ENCODE measurements around the gene L2HGDH.
A peak's percentile ranks its signal among the peaks of the same experiment; 100 is the strongest.

L2HGDH gene

GRCh38 chr14:50285861-50286260 is 26.2 kb downstream of the L2HGDH start:
- DNase-seq: no peak

GRCh38 chr14:50272498-50272897 is 39.5 kb downstream of the L2HGDH start:
- peak; percentile 12 for DNase-seq

- DNase-seq: no peak
Measured at GRCh38 chr14:50270932-50271331, 41.1 kb downstream of the L2HGDH start.

- DNase-seq: no peak
Measured at GRCh38 chr14:50265029-50265428, 47.0 kb downstream of the L2HGDH start.

DNA sequence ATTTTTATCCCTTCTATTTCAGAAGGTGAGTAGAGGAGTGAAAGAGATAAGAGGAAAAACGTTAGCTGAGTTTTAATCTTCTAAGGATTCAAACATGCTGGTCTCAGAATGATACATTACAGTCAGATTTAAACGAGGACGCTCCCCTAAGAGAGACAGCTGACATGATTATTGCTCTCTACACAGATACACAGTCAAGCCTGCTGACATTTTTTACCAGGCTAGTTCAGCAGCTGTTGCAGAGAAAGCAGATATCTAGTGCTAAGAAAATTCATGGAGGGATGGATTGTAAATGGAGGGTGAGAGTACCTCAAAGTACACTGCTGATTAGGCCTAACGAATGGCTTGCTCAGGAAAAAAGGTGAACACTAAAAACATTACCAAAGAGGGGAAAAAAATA is 48.7 kb downstream of the L2HGDH start:
- DNase-seq: no peak

- no peak for DNase-seq
Measured at GRCh38 chr14:50262865-50263264, 49.2 kb downstream of the L2HGDH start.

GRCh38 chr14:50260511-50260910 is 51.5 kb downstream of the L2HGDH start:
- peak; percentile 13 for DNase-seq

GRCh38 chr14:50260072-50260471 is 52.0 kb downstream of the L2HGDH start:
- no peak for DNase-seq

DNA sequence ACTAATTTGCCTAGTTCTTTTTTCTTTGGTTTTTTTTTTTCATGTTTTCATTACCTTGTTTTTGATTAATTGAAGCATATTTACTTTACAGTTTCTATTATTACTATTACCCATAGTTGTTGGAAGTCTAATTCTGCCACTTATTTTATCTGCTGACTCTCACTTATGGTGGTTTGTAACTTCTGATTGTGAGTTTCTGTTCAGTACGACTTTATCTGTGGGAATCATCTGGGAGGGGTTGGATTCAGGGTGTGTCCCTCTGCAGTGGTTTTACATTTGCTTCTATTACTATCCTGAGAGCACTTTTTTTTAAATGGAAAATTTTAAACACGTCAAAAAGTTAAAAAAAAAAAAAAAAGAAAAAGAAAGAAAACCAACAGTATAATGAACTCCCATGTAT is 54.3 kb downstream of the L2HGDH start:
- DNase-seq: no peak

DNA sequence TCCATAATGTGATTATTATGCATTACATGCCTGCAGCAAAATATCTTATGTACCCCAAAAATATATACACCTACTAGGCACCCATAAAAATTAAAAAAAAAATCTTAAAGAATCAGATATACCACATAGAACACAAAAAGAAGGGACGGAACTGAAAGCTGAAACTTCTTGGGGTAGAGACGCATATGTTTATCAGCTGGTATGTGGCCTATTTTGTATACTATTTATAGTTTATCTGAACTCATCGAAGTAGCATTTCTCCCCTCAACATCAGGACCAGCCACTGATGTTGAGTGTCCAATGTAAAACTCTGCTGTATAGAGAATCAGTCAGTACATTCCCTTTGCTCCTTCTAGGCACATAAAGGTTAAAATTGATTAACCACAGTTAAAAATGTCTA is 57.8 kb downstream of the L2HGDH start:
- no peak for DNase-seq

- no peak for DNase-seq
Measured at GRCh38 chr14:50249136-50249775, 62.8 kb downstream of the L2HGDH start.

- DNase-seq: no peak
Measured at GRCh38 chr14:50247245-50247644, 64.8 kb downstream of the L2HGDH start.

DNA sequence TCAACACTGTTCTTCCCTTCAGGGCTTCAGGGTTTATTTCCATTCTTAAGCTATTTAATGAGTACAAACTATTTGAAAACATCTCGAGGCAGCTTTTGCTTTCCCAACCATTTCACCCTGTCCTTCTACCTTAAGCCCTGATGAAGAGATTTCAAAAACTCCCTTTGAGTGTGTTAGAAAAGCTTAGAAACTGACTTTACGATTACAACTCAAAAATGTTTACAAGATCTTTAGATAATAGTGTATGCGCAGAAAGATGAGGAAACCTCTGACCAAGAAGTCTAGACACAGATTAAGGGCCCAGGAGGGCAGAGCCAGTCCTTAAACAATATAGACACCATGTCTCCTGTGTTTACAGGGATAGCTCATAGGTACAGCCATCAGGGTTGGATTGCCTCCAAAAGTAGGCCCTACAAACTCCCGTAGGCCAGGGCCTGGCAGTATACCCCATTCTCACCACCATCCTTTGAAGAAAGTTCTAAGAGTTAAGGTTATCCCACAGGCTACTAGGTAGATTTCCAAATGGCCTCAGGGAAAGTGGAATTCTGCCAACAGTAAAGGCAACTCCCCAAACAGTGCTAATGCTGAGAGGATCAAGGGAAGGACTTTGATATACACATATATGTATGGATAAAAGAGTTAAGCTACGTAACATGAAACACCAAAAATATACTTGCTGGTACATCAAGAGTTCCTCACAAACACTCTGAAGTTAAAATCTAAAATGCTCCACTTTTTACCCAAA is 69.3 kb downstream of the L2HGDH start:
- peak; percentile 60 for DNase-seq

- DNase-seq: no peak
Measured at GRCh38 chr14:50242096-50242495, 69.9 kb downstream of the L2HGDH start.

- no peak for DNase-seq
Measured at GRCh38 chr14:50237427-50237826, 74.6 kb downstream of the L2HGDH start.

- DNase-seq: no peak
Measured at GRCh38 chr14:50233951-50234250, 78.1 kb downstream of the L2HGDH start.

GRCh38 chr14:50233166-50233950 is 78.7 kb downstream of the L2HGDH start:
- no peak for DNase-seq

DNA sequence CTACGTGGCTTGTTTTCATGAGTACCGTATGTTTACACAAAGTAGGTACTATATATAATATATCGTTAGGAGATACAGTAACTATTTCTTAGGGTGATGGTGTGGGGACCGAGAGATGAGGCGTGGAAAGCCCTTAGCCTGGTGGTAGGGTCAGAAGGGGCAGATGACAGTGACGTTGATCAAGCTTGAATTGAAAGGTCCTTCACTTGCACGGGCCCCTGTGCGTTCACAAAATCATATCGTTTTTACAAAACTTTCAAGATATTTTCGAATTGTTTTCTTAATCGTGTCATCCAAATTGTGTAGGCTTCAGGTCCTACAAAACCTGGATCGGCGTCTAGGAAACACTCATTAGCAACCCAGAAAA is 79.8 kb downstream of the L2HGDH start:
- no peak for DNase-seq

GRCh38 chr14:50231475-50232275 is 80.4 kb downstream of the L2HGDH start, which contains the start of gene SOS2:
TSS of gene SOS2 (minus strand) at chr14:50231578. CDS start at chr14:50231283, 295 bp downstream.
- peak; percentile 87 for DNase-seq

DNA sequence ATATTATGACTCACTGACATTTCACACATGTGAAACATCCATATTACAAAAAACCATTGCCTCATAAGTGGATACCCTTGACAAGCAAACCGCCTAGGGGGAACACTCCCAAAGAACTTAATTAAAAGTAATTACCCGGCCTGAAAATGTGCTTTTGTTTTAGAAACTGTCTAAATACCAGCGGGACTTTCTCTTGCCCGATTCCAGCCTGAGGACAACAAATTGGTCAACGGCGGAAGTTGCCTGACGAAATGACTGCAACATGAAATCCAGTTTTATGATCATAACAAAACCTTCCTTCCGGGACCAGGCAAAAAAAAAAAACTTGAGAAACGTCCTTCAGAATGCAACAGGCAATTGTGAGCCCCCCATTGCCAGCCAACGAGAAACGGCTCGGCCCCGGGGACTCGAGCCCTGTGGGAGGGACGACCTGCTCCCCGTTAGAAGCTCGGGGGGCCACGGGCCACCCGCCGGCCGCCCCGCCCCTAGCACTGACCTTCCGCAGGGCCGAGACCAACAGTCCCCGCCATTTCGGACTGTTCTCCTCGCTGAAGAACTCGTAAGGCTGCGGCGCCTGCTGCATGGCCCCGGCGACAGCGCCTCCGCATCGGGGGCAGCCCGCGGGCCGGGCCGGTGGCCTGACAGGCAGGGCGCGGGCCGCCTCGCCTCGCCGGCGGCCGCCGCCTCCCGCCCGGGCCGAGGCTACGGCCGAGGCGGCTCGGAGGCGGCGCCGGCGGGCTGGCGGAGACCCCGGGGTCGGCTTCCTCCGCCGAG is 81.1 kb downstream of the L2HGDH start:
- peak; percentile 33 for DNase-seq

- no peak for DNase-seq
Measured at GRCh38 chr14:50230401-50230700, 81.7 kb downstream of the L2HGDH start.

GRCh38 chr14:50229681-50230080 is 82.3 kb downstream of the L2HGDH start:
- no peak for DNase-seq

DNA sequence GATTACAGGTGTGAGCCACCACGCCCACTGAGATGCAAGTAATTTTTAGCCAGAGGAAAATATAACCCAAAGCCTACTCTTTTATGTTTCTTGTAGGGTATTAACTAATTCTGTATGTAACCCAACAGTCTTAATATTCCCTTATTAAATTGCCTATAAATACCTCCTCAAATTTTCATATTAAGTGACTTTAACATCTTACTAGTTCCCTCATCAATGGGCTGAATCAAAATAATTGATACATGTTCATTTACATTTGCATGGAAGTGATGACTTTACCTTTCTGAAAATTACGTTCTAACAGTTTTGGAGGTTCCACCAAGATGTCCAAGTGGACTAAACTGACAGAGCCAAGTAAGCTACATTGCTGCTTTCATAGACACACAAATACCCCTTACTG is 83.7 kb downstream of the L2HGDH start:
- no peak for DNase-seq
